ENCODE results near the gene SAMMSON.

SAMMSON gene

GRCh38 chr3:69999140-70000027 lies at the start of gene SAMMSON:
SAMMSON (plus strand) TSS chr3:69999733.
- no peak for DNase-seq (ENCODE audit: low spot score)

- no peak for DNase-seq (ENCODE audit: low spot score)
Observed at GRCh38 chr3:69951616-69952015, 47.9 kb upstream of the SAMMSON start.

- DNase-seq (ENCODE audit: low spot score) = no peak
Observed at GRCh38 chr3:69959581-69959980, 40.0 kb upstream of the SAMMSON start.

DNA sequence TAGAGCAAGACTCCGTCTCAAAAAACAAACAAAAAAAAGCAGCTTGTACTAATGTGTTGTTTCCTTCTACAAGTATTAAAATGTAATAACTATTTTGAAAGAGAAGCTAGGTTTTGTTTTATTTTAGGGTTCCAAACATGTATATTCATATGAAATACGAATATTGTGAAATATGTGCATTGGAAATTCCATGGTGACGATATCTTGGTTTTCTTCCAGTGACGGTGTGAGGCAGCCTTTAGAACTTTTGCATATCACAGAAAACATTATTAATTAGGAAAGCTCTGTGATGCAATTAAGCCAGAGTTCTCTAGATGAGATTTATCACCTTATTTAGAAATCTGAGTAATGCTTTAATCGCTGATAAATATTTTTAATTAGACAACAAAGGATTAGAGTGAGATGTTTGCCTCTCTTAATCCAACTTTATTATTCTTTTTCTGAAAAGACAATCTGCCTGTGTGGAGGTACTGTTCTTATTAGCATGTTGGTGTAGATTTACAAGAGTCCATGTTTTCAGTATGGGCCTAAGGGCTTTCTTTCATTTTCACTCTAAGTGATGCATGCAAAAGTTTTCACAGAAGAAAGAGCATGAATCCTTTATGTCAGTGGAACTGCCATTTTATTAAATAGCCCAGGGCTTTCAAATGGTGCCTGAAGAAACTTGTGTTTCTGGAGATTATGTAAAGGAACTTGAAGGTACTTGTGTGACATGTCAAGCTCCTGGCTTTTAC lies 37.7 kb upstream of the SAMMSON start:
- DNase-seq (ENCODE audit: low spot score) = no peak

- DNase-seq (ENCODE audit: low spot score) = no peak
Observed at GRCh38 chr3:69963643-69964042, 35.9 kb upstream of the SAMMSON start.

- no peak for DNase-seq (ENCODE audit: low spot score)
Observed at GRCh38 chr3:69967156-69967555, 32.4 kb upstream of the SAMMSON start.

- no peak for DNase-seq (ENCODE audit: low spot score)
Observed at GRCh38 chr3:69970827-69971226, 28.7 kb upstream of the SAMMSON start.

DNA sequence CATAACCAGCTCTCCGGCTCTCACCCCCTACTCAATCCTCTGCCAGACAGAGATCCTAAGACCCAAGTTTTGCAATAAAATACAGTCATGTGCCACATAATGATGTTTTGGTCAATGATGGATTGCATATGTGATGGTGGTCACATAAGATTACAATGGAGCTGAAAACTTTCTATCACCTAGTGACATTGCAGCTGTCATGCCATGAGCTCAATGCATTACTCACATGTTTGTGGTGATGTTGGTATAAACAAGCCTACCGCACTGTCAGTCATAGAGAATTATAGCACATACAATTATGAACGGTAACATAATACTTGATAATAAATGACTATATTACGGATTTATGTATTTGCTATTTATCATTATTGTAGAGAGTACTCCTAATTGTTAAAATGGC lies 26.9 kb upstream of the SAMMSON start:
- no peak for DNase-seq (ENCODE audit: low spot score)

GRCh38 chr3:69976021-69976420 lies 23.5 kb upstream of the SAMMSON start:
- DNase-seq (ENCODE audit: low spot score) = no peak

- DNase-seq (ENCODE audit: low spot score) = no peak
Observed at GRCh38 chr3:69983546-69984265, 15.8 kb upstream of the SAMMSON start.

DNA sequence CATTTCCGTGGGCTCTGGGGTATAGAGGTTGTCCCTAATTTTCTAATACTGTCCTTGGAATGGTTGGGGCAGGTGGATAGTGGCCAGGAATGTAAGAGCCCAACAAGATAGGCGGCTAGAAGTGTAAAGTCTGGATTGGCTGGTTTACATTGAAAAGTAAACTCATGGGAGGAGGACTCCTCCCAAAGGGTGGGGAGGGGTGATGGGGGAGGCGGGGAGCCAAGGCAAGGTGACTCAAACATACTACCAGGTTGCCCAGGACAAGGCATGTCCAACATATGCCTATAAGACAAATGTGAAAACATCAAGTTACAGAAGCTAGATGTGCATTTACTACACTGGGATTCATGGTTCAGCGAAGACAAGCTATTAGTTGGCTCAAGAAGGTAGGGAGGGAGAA lies 14.3 kb upstream of the SAMMSON start:
- no peak for DNase-seq (ENCODE audit: low spot score)

- no peak for DNase-seq (ENCODE audit: low spot score)
Observed at GRCh38 chr3:69986419-69986818, 13.1 kb upstream of the SAMMSON start.

DNA sequence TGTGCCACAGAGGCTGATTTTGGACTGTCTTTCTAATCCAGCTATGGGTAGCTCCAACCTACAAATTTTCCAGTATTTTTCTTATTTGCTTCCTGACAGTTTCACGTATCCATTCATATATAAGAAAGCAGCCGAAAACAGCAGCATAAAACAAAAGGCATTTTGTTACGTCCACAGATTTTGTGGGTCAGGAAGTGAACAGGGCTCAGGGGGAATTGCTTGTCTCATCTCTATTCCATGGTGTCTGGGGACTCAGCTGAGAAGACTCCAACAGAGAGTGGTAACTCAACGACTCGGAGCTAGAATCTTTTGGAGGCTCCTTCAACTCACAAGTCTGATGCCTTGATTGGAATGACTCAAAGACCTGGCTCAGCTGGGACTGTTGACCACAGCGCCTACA lies 11.7 kb upstream of the SAMMSON start:
- no peak for DNase-seq (ENCODE audit: low spot score)

- DNase-seq (ENCODE audit: low spot score) = no peak
Observed at GRCh38 chr3:69993757-69994156, 5.8 kb upstream of the SAMMSON start.

DNA sequence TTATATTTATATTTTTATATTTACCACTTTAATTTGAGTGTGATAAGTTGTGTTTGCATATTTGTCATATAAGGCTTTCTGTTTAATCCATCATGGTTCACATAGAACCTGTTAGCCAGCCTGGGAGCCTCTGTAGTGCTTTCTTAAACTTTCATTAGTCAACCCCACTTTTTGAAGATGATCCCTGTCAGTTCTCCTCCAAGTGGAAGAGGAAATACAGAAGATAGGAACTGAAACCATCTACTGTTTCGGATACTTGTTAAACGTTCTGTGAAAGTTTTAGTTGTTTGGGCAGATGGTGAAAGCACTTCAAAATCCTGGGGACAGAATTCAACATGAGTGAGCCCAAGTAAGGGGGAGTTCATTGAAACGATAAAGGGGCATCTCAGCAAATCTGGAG lies 4.6 kb upstream of the SAMMSON start:
- DNase-seq (ENCODE audit: low spot score) = no peak

DNA sequence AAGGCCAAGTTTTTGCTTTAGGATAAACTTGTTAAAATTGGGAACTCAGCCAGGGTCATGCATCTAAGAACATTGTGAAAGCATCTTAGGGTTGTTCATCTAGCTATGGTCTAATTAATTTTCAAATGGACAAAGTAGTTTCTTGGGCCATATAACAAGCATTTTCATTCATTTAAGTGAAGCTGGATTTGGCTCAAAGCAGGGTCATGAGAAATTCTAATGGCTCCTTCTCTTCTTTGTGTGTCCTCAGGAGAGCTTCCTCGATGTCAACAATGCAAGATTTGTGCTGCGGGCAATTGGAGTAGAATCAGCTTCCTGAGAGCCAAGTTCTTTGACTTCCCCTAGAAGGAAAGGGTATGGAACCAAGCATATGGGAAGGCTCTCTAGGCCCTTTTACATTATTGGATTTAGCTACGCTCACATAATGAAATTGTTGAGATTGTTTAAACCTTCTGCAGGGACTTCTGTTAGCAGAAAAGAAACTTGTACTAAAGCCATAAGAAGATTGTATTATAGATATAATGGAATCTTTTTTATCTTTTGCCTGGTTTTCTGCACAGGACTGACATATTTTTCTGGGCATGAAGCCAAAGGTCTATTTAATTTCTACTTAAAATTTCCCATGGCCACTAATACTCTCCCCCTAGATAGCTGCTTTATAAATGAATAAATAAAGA lies 1.8 kb upstream of the SAMMSON start:
- DNase-seq (ENCODE audit: low spot score) = no peak

DNA sequence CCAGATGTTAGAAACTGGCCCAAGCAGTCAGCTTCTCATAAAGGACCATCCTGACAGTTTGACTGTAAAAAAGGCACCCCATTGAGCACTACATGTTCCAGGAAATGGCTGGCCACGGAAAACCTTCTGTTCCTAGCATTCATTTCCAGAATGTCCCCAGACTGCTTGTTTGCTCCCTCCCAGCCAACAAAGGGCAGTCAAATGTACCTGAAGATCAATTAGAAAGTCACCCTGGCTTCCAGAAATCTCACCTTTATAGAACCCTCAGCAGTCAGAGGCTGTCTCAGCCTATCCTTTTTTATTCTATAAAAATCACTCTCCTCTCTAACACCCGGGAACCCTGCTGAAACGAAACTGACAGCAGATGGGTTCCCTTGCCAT lies 784 bp upstream of the SAMMSON start:
- no peak for DNase-seq (ENCODE audit: low spot score)

- no peak for DNase-seq (ENCODE audit: low spot score)
Observed at GRCh38 chr3:70000028-70000410, 486 bp downstream of the SAMMSON start.

DNA sequence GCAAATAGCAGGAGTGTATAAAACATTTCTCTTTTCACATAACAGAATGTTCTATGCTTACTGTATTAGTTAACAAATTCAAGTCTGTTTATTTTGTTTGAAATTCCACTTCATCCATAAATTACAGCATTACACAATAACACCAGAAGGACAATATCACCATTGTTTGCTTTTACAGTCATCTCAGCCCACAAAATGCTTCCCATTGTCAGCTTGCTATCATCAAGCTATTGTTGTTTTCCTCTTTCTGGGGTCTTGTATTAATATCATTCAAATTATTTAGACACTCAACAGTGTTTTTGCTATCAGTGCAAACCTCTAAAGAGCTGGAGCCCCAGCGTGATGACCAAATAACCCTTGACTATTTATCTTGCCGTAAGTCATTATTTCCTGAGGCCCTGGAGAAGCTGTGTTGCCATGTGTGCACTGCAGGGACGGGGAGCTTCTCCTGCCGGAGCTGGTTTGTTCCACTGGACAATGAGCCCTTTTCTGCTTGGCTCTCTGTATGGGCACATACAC lies 1.1 kb downstream of the SAMMSON start:
- no peak for DNase-seq (ENCODE audit: low spot score)

DNA sequence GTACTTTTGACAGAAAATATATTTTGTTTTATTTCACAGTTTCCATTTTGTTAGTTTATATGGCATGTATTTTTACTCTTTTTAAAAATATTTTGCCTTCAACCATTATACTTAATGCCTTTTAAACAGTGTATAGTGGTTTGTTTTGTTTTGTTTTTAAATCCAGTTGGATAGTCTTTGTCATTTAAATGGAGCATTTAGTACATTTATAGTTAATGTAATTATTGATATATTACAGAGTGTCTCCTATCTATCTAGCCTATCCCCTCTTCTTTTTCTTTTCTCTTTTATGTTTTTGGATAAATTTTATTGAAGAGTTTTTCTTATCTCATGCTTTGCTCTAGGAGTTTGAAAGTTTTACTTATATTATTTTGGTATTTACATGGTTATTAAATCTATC lies 3.6 kb downstream of the SAMMSON start:
- no peak for DNase-seq (ENCODE audit: low spot score)

DNA sequence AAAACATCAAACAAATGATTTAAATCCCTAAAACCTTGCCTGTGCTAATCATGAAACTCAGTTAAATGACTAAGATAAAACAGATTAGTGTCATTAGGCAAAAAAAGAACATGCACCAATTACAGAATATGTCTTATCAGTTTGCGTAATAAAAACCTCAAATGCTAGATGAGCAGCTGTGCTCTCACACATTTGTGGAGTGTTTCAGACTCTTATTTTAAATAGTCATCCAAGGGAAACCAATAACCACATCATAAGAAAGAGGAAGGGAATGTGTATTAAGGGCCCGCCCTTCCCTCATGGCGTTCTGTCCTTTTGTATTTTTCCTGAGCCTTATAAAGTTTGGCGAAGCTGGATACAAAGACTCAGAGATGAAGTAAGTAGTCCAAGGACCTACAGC lies 6.6 kb downstream of the SAMMSON start:
- no peak for DNase-seq (ENCODE audit: low spot score)

- no peak for DNase-seq (ENCODE audit: low spot score)
Observed at GRCh38 chr3:70010346-70010745, 10.8 kb downstream of the SAMMSON start.

All from hematopoietic multipotent progenitor cell treated with erythropoietin and hydrocortisone succinate and interleukin-3 and kit ligand, for 17 days (in vitro differentiated cells).